Stomach (tissue), 4 donors: ENCODE measurements around the gene MAF.

ENCODE experiments used
- POLR2A ChIP-seq, 4 donors: fragments of 450-650 bp; IDR thresholded peaks; one replicate each; pipeline ENCODE4 v1.6.1; 2016; ENCODE audit warnings: antibody characterized with exemption in 4 of 4, control low read depth in 2 of 4, mild to moderate bottlenecking in 1 of 4, moderate library complexity in 1 of 4
- POLR2AphosphoS5 ChIP-seq, 3 donors: sonication (generic); formaldehyde crosslinking; IDR thresholded peaks; one replicate each; pipeline ENCODE4 v1.6.1; 2016; ENCODE audit warnings: antibody characterized with exemption in 3 of 3
- TF ChIP-seq, protein P1 (sequence below), 7 experiments: fragments of 450-650 bp in 4 of 7; fragments of 200-600 bp in 3 of 7; sonication (generic) in 3 of 7; IDR thresholded peaks; one replicate each; pipeline ENCODE4 v1.5.1; 2016 to 2019; ENCODE audit warnings: antibody characterized with exemption in 7 of 7, control low read depth in 2 of 7, mild to moderate bottlenecking in 1 of 7

DNA sequence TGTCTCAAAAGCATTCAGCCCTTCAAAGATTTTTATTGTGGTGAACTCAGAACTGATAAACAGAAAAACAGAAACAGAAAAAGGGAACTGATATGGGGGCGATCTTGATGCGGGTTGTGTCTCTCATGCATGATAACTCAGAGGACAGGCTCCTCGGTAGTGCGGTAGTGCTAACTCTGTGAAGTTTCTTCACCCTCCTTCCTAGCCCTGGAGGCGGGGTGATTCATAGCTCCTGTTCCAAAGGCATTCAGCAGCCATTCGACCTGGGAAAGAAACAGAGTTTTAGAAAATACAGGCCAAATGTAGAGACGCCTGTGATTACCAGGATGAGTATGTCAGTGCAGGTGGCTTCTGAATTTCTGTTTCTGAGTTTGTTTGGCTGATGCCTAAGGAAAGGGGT, 5.5 kb upstream of the MAF start:
- TF ChIP-seq POLR2AphosphoS5 (IDR thresholded peaks at IDR 0.05): no peak
- TF ChIP-seq, protein P1, sequence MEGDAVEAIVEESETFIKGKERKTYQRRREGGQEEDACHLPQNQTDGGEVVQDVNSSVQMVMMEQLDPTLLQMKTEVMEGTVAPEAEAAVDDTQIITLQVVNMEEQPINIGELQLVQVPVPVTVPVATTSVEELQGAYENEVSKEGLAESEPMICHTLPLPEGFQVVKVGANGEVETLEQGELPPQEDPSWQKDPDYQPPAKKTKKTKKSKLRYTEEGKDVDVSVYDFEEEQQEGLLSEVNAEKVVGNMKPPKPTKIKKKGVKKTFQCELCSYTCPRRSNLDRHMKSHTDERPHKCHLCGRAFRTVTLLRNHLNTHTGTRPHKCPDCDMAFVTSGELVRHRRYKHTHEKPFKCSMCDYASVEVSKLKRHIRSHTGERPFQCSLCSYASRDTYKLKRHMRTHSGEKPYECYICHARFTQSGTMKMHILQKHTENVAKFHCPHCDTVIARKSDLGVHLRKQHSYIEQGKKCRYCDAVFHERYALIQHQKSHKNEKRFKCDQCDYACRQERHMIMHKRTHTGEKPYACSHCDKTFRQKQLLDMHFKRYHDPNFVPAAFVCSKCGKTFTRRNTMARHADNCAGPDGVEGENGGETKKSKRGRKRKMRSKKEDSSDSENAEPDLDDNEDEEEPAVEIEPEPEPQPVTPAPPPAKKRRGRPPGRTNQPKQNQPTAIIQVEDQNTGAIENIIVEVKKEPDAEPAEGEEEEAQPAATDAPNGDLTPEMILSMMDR (IDR thresholded peaks at IDR 0.05): no peak
- TF ChIP-seq POLR2A (IDR thresholded peaks at IDR 0.05): no peak
